GM18520 (cell line): ENCODE data around the gene NUP155.
"Not testable (repeated sequence)": the region's sequence is repeated elsewhere in the genome, so short reads cannot be mapped to it uniquely, and the experiment has no call there.

Experiments
- ATAC-seq: cut with Tn5 transposase; IDR thresholded peaks from one replicate; pipeline ENCODE4 v1.9.1; 2021; ENCODE audit not compliant: unreplicated experiment

Gene NUP155

GRCh38 chr5:37283214-37283820 lies 87.6 kb downstream of the NUP155 start:
- ATAC-seq, result no peak

- no peak for ATAC-seq
Observed at GRCh38 chr5:37275511-37275910, 95.4 kb downstream of the NUP155 start.

GRCh38 chr5:37272511-37272910 lies 98.4 kb downstream of the NUP155 start:
- no peak for ATAC-seq

GRCh38 chr5:37268100-37268499 lies 102.8 kb downstream of the NUP155 start:
- ATAC-seq, result not testable (repeated sequence)

GRCh38 chr5:37255774-37256358 lies 115.0 kb downstream of the NUP155 start:
- ATAC-seq, result no peak

GRCh38 chr5:37254581-37254980 lies 116.3 kb downstream of the NUP155 start:
- ATAC-seq, result no peak

- no peak for ATAC-seq
Observed at GRCh38 chr5:37251665-37252064, 119.2 kb downstream of the NUP155 start.

GRCh38 chr5:37249815-37250164 lies 121.1 kb downstream of the NUP155 start:
- no peak for ATAC-seq

GRCh38 chr5:37248970-37249814 lies 121.7 kb downstream of the NUP155 start, which contains the start of gene CPLANE1:
Gene CPLANE1, minus strand, starts transcription at chr5:37249376. Its CDS starts 1,678 bp downstream, at chr5:37247698.
- ATAC-seq, result peak; percentile 72

GRCh38 chr5:37248421-37248969 lies 122.4 kb downstream of the NUP155 start:
- ATAC-seq, result no peak

- ATAC-seq, result no peak
Observed at GRCh38 chr5:37247496-37247895, 123.4 kb downstream of the NUP155 start.

- ATAC-seq, result no peak
Observed at GRCh38 chr5:37247036-37247435, 123.9 kb downstream of the NUP155 start.
